Vagina (tissue), 2 donors: ENCODE data around the gene RWDD1.

Experiments used
- CTCF ChIP-seq, 3 experiments: fragments of 450-650 bp in 2 of 3; fragments of 200-600 bp in 1 of 3; sonication (generic) in 1 of 3; IDR thresholded peaks; one replicate each; pipeline ENCODE4 v1.5.1; 2017 to 2019; ENCODE audit warnings: antibody characterized with exemption in 3 of 3, mild to moderate bottlenecking in 2 of 3, moderate library complexity in 2 of 3
- POLR2A ChIP-seq, 2 donors: fragments of 450-650 bp; IDR thresholded peaks; one replicate each; pipeline ENCODE4 v1.6.1; 2017; ENCODE audit warnings: antibody characterized with exemption in 2 of 2, mild to moderate bottlenecking in 2 of 2, moderate library complexity in 2 of 2

GRCh38 chr6:116611056-116611455 lies 39.8 kb downstream of the RWDD1 start:
- TF ChIP-seq CTCF (IDR thresholded peaks at IDR 0.05) (no peak), POLR2A (IDR thresholded peaks at IDR 0.05) (no peak)
